Measurements from ENCODE around the gene TMEM131.

DNA sequence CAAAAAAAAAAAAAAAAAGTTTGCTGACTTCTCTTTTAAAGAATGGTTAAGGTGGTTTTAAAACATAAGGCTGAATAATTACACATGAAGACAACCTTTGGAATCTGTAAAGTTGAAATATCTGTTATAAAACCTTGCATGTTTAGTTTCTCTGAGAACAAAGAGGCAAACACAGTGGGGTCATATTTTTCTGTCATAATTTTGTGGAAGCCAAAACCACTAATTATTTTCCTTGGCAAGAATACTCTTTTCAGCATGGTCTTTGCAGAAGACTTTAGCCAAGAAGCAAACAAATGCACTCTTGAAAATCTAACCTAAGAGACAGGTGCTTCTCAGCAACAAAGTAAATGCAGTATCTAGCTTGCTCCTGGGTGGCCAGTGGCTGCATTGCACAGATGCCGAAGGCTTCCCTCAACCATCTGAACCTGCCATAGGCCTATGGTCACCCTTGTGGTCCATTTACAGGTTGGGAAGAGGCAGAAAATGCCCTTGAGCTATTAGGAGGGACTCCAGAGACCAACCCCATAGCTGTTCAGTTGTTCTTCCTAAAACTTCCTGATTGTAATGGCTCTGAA is 237.5 kb downstream of the TMEM131 start:
- TF ChIP-seq POLR2A (IDR thresholded peaks at IDR 0.05): no peak
- TF ChIP-seq, protein P1, sequence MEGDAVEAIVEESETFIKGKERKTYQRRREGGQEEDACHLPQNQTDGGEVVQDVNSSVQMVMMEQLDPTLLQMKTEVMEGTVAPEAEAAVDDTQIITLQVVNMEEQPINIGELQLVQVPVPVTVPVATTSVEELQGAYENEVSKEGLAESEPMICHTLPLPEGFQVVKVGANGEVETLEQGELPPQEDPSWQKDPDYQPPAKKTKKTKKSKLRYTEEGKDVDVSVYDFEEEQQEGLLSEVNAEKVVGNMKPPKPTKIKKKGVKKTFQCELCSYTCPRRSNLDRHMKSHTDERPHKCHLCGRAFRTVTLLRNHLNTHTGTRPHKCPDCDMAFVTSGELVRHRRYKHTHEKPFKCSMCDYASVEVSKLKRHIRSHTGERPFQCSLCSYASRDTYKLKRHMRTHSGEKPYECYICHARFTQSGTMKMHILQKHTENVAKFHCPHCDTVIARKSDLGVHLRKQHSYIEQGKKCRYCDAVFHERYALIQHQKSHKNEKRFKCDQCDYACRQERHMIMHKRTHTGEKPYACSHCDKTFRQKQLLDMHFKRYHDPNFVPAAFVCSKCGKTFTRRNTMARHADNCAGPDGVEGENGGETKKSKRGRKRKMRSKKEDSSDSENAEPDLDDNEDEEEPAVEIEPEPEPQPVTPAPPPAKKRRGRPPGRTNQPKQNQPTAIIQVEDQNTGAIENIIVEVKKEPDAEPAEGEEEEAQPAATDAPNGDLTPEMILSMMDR (IDR thresholded peaks at IDR 0.05): no peak

Measured in lower leg skin (tissue), 3 donors.